B cell (primary cell): ENCODE data around the gene EGF. TPM values are rescaled to one million over a fixed set of nuclear protein-coding genes. Genes with fewer than 3 reads are reported as not detected.

ENCODE experiments used
- ATAC-seq: fragments of 200-7000 bp; cut with Tn5 transposase; one replicate; pipeline ENCODE4 v1.10.0; 2021; ENCODE audit warnings: low read depth, mild to moderate bottlenecking, moderate number of reproducible peaks, moderate library complexity
- CTCF ChIA-PET: fragments of 350-600 bp; sonication (Branson Sonifier 250); formaldehyde crosslinking; loops from one replicate; lab custom pipeline; 2021; ENCODE audit warnings: antibody characterized with exemption, inconsistent platforms; lab: Charles Lee
- POLR2A ChIA-PET: fragments of 350-600 bp; sonication (Branson Sonifier 250); formaldehyde crosslinking; loops from one replicate; lab custom pipeline; 2021; ENCODE audit warnings: antibody characterized with exemption; lab: Charles Lee
- DNase-seq: peaks from one replicate; pipeline ENCODE4 v3.0.0; 2013
- H2AFZ ChIP-seq: 2 replicates; pipeline ENCODE4 v1.6.1; 2012; ENCODE audit warnings: mild to moderate bottlenecking, low read depth, low read length; ENCODE audit not compliant: insufficient read depth, poor library complexity, severe bottlenecking
- H3K27ac ChIP-seq, 2 donors: 1 replicate in 1 of 2; 2 replicates in 1 of 2; pipeline ENCODE4 v1.5.1; 2012 to 2013; ENCODE audit warnings: low read length in 2 of 2, mild to moderate bottlenecking in 2 of 2, moderate library complexity in 1 of 2
- H3K27me3 ChIP-seq, 4 experiments: fragments of 200-600 bp in 1 of 4; sonication (generic) in 1 of 4; replicated peaks in 1 of 4; 1 replicate in 2 of 4; 2 replicates in 2 of 4; pipeline versions ENCODE4 v1.6.1 to v1.7.0; 2013 to 2016; ENCODE audit warnings: low read length in 3 of 4, mild to moderate bottlenecking in 2 of 4, mixed read lengths in 1 of 4, moderate library complexity in 1 of 4; ENCODE audit not compliant: insufficient read depth in 4 of 4, control insufficient read depth in 3 of 4; ENCODE audit errors: control extremely low read depth in 1 of 4
- H3K36me3 ChIP-seq, 2 experiments: replicated peaks in 1 of 2; 1 replicate in 1 of 2; 2 replicates in 1 of 2; pipeline versions ENCODE4 v1.6.1 to v1.7.1; 2013; ENCODE audit warnings: low read length in 1 of 2; ENCODE audit not compliant: insufficient read depth in 2 of 2, control insufficient read depth in 1 of 2; ENCODE audit errors: control extremely low read depth in 1 of 2, extremely low read depth in 1 of 2
- H3K4me1 ChIP-seq, 2 donors: fragments of 200-600 bp in 1 of 2; sonication (generic) in 1 of 2; 1 replicate in 1 of 2; 2 replicates in 1 of 2; pipeline versions ENCODE4 v1.5.1 to v1.6.1; 2013 to 2017; ENCODE audit warnings: low read length in 2 of 2; ENCODE audit not compliant: control insufficient read depth in 2 of 2, insufficient read depth in 2 of 2
- H3K4me2 ChIP-seq: replicated peaks from 2 replicates; pipeline ENCODE3; 2012; ENCODE audit warnings: mild to moderate bottlenecking, low read depth, low read length; ENCODE audit not compliant: poor library complexity, severe bottlenecking
- H3K4me3 ChIP-seq, 5 experiments: fragments of 200-600 bp in 1 of 5; sonication (generic) in 1 of 5; 1 replicate in 3 of 5; 2 replicates in 2 of 5; pipeline versions ENCODE4 v1.5.1 to v1.7.0; 2011 to 2016; ENCODE audit warnings: low read length in 4 of 5, mild to moderate bottlenecking in 4 of 5, low read depth in 2 of 5, control low read depth in 1 of 5, moderate library complexity in 1 of 5; ENCODE audit not compliant: insufficient read depth in 1 of 5; ENCODE audit errors: control extremely low read depth in 1 of 5, extremely low read depth in 1 of 5
- H3K79me2 ChIP-seq: fragments of 200-600 bp; sonication (generic); one replicate; pipeline ENCODE4 v1.6.0; 2016; ENCODE audit warnings: low read length; ENCODE audit not compliant: control insufficient read depth, insufficient read depth
- H3K9ac ChIP-seq: fragments of 200-600 bp; sonication (generic); 2 replicates; pipeline ENCODE4 v1.6.1; 2017; ENCODE audit warnings: mild to moderate bottlenecking, low read length, moderate library complexity
- H3K9me3 ChIP-seq, 3 donors: one replicate each; pipeline versions ENCODE4 v1.6.1 to v1.7.1; 2013; ENCODE audit warnings: low read length in 2 of 3; ENCODE audit not compliant: control insufficient read depth in 2 of 3, insufficient read depth in 1 of 3; ENCODE audit errors: control extremely low read depth in 1 of 3
- H4K20me1 ChIP-seq: 2 replicates; pipeline ENCODE4 v1.6.0; 2012; ENCODE audit warnings: mild to moderate bottlenecking, low read length; ENCODE audit not compliant: insufficient read depth, control insufficient read depth, poor library complexity, severe bottlenecking
- H3K27ac Mint-ChIP-seq: one replicate; pipeline ENCODE4 v1.8.0; 2021; ENCODE audit warnings: mixed read lengths
- H3K27me3 Mint-ChIP-seq: one replicate; pipeline ENCODE4 v1.8.0; 2021; ENCODE audit warnings: mixed read lengths
- H3K4me1 Mint-ChIP-seq: one replicate; pipeline ENCODE4 v1.8.0; 2021; ENCODE audit warnings: mixed read lengths
- H3K4me3 Mint-ChIP-seq: one replicate; pipeline ENCODE4 v1.8.0; 2021; ENCODE audit warnings: mixed read lengths
- H3K9me3 Mint-ChIP-seq: one replicate; pipeline ENCODE4 v1.8.0; 2022; ENCODE audit warnings: mixed read lengths; ENCODE audit not compliant: insufficient read depth
- EZH2 ChIP-seq: IDR thresholded peaks from 2 replicates; pipeline ENCODE4 v1.6.1; 2012; ENCODE audit warnings: borderline replicate concordance, low read depth, mild to moderate bottlenecking, moderate library complexity, low read length; ENCODE audit not compliant: insufficient read depth, poor library complexity, severe bottlenecking
- whole genome bisulfite sequencing: methylation state at CpG from one replicate; pipeline ENCODE4 v1.1.5; 2013; ENCODE audit warnings: missing lambda C conversion rate; ENCODE audit not compliant: insufficient coverage; 5-methylcytosine and 5-hydroxymethylcytosine counted together
- intact Hi-C: fragments of 100-400 bp; cut with micrococcal nuclease; formaldehyde crosslinking; loops from one replicate; pipeline ENCODE4 v1.10.0; 2022
- polyA plus RNA-seq: library from polyadenylated mRNA; depleted of rRNA; stranded (reverse); fragments of >200 nt; gene quantifications from 2 replicates; pipeline ENCODE4 v1.2.3, GENCODE V29; 2012
- total RNA-seq, 2 donors: library from RNA; stranded (reverse); fragments of 120-200 nt in 1 of 2; gene quantifications; 1 replicate in 1 of 2; 2 replicates in 1 of 2; pipeline versions ENCODE4 v1.2.3 to v1.2.4, GENCODE V29; 2013 to 2022
- TF ChIP-seq, protein P1 (sequence below): fragments of 200-600 bp; IDR thresholded peaks from one replicate; pipeline ENCODE4 v1.8.0; 2022; ENCODE audit warnings: antibody characterized with exemption, mild to moderate bottlenecking

EGF gene
- total and polyA plus RNA-seq, 2 donors (not counting 1 experiment from before 2014, with no cell fraction given), result not detected

- intact Hi-C loops, result no loop called here
These were observed 100.2 kb downstream of the EGF start for GRCh38 chr4:110012917-110013316.

DNA sequence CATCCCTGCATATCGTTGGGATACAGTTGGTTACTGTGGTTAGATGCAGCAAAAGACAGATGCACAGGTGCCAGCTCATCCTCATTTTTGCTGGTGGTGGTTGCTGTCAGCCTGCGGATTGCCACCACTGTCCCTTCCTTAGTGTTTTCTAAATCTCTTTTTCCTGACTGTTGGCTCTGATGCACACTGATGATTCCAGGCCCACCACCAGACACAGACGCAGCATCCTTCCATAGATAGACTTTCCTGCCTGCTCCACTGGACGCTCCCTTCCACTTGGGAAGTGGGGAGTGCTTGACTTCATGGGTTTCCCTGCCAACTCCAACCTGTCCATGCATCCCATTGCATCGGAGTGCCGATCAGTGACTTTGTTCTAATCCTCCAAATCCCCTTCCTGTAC is 101.5 kb downstream of the EGF start:
- Mint-ChIP-seq H3K4me3 (no peak overlapping the region), H3K27ac (no peak overlapping the region), H3K9me3 (peaks cover 5% of the 10 kb centered on the region), H3K27me3 (peaks cover 15% of the 10 kb centered on the region), H3K4me1 (no peaks in the 10 kb centered on the region)
- peaks cover 0 to 6% (median 0%) of the 10 kb centered on the region in 3 donors for H3K9me3 ChIP-seq
- H3K9ac ChIP-seq, result no peak overlapping the region
- ATAC-seq (no peak), DNase-seq (no peak)
- TF ChIP-seq EZH2, result no peak
- TF ChIP-seq, protein P1, sequence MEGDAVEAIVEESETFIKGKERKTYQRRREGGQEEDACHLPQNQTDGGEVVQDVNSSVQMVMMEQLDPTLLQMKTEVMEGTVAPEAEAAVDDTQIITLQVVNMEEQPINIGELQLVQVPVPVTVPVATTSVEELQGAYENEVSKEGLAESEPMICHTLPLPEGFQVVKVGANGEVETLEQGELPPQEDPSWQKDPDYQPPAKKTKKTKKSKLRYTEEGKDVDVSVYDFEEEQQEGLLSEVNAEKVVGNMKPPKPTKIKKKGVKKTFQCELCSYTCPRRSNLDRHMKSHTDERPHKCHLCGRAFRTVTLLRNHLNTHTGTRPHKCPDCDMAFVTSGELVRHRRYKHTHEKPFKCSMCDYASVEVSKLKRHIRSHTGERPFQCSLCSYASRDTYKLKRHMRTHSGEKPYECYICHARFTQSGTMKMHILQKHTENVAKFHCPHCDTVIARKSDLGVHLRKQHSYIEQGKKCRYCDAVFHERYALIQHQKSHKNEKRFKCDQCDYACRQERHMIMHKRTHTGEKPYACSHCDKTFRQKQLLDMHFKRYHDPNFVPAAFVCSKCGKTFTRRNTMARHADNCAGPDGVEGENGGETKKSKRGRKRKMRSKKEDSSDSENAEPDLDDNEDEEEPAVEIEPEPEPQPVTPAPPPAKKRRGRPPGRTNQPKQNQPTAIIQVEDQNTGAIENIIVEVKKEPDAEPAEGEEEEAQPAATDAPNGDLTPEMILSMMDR, result no peak
- H3K79me2 ChIP-seq, result no peaks in the 10 kb centered on the region
- WGBS, result 100% methylated on average over 1 of the region's 6 CpGs
- H3K4me1 ChIP-seq, result no peaks in the 10 kb centered on the region
- no peak overlapping the region for H3K27ac ChIP-seq
- H4K20me1 ChIP-seq, result no peaks in the 10 kb centered on the region
- H2AFZ ChIP-seq, result no peak overlapping the region
- intact Hi-C loops, result no loop called here
- H3K4me3 ChIP-seq, result no peak overlapping the region
- no peaks in the 10 kb centered on the region for H3K36me3 ChIP-seq
- ChIA-PET CTCF (interaction anchor here (1.5 to 11.7 kb wide), 2 partner anchors 15 to 501 kb away, joined by 9 to 232 read pairs; no protein-coding TSS in a partner anchor), POLR2A (no interaction called here)
- H3K27me3 ChIP-seq, result peaks cover 0 to 6% (median 0%) of the 10 kb centered on the region in 4 experiments
- H3K4me2 ChIP-seq, result no peak overlapping the region

More at GRCh38 chr4:110012917-110013316, 100.2 kb downstream of the EGF start:
- Histone ChIP-seq H3K9ac (no peak overlapping the region), H3K36me3 (no peaks in the 10 kb centered on the region), H3K27me3 (peaks cover 0 to 6% (median 0%) of the 10 kb centered on the region in 4 experiments), H2AFZ (no peak overlapping the region), H3K4me2 (no peak overlapping the region), H4K20me1 (no peaks in the 10 kb centered on the region), H3K4me1 (no peaks in the 10 kb centered on the region), H3K9me3 (peaks cover 0 to 6% (median 0%) of the 10 kb centered on the region in 3 donors), H3K4me3 (no peak overlapping the region), H3K27ac (no peak overlapping the region), H3K79me2 (no peaks in the 10 kb centered on the region)
- no peaks in the 10 kb centered on the region for H3K4me1 Mint-ChIP-seq
- DNase-seq (no peak), ATAC-seq (no peak)
- H3K4me3 Mint-ChIP-seq, result no peak overlapping the region
- ChIA-PET CTCF (interaction anchor here (1.5 to 11.7 kb wide), 2 partner anchors 14 to 502 kb away, joined by 9 to 232 read pairs; no protein-coding TSS in a partner anchor), POLR2A (no interaction called here)
- peaks cover 15% of the 10 kb centered on the region for H3K27me3 Mint-ChIP-seq
- TF ChIP-seq, protein P1, result no peak
- TF ChIP-seq EZH2, result no peak
- peaks cover 5% of the 10 kb centered on the region for H3K9me3 Mint-ChIP-seq
- no peak overlapping the region for H3K27ac Mint-ChIP-seq
- no CpG with 5 or more reads among the region's 1 CpG for WGBS
